Measurements from ENCODE around the gene SDHAF2. TPM values are rescaled to one million over a fixed set of nuclear protein-coding genes. Genes with fewer than 3 reads are reported as not detected.

The SDHAF2 gene
- total and polyA plus RNA-seq, 9 of the 15 experiments (the other 6 are each of a cell fraction or from before 2014, with no cell fraction given): 21.2 to 144 (median 40.4) TPM

- 0 out of 2 replicates have a peak, but pooled peaks have one; percentile 68 for TF ChIP-seq ZNF609 (CRISPR knock-in tag; IDR thresholded peaks at IDR 0.05; ENCODE audit: borderline replicate concordance)
- no peak for TF ChIP-seq NCOA2 (IDR thresholded peaks at IDR 0.05; ENCODE audit: partially characterized antibody in 2 of 2)
- no peak for TF ChIP-seq ZNF436 (CRISPR knock-in tag; IDR thresholded peaks at IDR 0.05)
- TF ChIP-seq RBM15 (IDR thresholded peaks at IDR 0.05; ENCODE audit: insufficient read depth, low read length): no peak
- peak; percentile 100 for TF ChIP-seq ZFX (CRISPR knock-in tag; IDR thresholded peaks at IDR 0.05)
- TF ChIP-seq ZC3H4 (CRISPR knock-in tag; IDR thresholded peaks at IDR 0.05; ENCODE audit: borderline replicate concordance): no peak
- TF ChIP-seq NCOA6 (IDR thresholded peaks at IDR 0.05): peak; percentile 55; the same call in 1 of the 2 replicates
- peak; percentile 82 for TF ChIP-seq POLR2B (IDR thresholded peaks at IDR 0.05; ENCODE audit: low read depth, partially characterized antibody)
- peak; percentile 81 for TF ChIP-seq RB1 (IDR thresholded peaks at IDR 0.05; ENCODE audit: low read depth)
- peak; percentile 98 for TF ChIP-seq ELF1 (tag; IDR thresholded peaks at IDR 0.05)
- TF ChIP-seq TEAD4 (IDR thresholded peaks at IDR 0.05; ENCODE audit: low read length): no peak
- TF ChIP-seq TEAD4 (CRISPR knock-in tag; IDR thresholded peaks at IDR 0.05; ENCODE audit: borderline replicate concordance): 0 out of 2 replicates have a peak, but pooled peaks have one; percentile 27
- TF ChIP-seq ASH1L (IDR thresholded peaks at IDR 0.05; ENCODE audit: borderline replicate concordance, low read depth, partially characterized antibody): no peak
- TF ChIP-seq MED1 (CRISPR knock-in tag; IDR thresholded peaks at IDR 0.05; ENCODE audit: borderline replicate concordance): no peak
- TF ChIP-seq NCOA1 (IDR thresholded peaks at IDR 0.05; ENCODE audit: low read depth): peak; percentile 55; the same call in 1 of the 2 replicates
- no peak for TF ChIP-seq PTTG1 (tag; IDR thresholded peaks at IDR 0.05; ENCODE audit: low read depth)
- peak; percentile 21; the same call in 1 of the 2 replicates for TF ChIP-seq NR2C2 (CRISPR knock-in tag; IDR thresholded peaks at IDR 0.05)
- peak; percentile 77; the same call in 1 of the 2 replicates for TF ChIP-seq NR2C2 (tag; IDR thresholded peaks at IDR 0.05)
- no peak for TF ChIP-seq HIVEP1 (CRISPR knock-in tag; IDR thresholded peaks at IDR 0.05)
- no peak for TF ChIP-seq TFAM (CRISPR knock-in tag; conservative IDR thresholded peaks at IDR 0.05)
- TF ChIP-seq TFE3 (CRISPR knock-in tag; IDR thresholded peaks at IDR 0.05): no peak
These were observed at the start of gene SDHAF2, which contains the start of gene CPSF7 (continued) for GRCh38 chr11:61429691-61430582.
